Activated CD8-positive, alpha-beta memory T cell treated with anti-CD3 and anti-CD28 coated beads for 4 hours (primary cell): ENCODE data around the gene TMSB4X.
A peak's percentile ranks its signal among the peaks of the same experiment; 100 is the strongest.
"Not testable (repeated sequence)": the region's sequence is repeated elsewhere in the genome, so short reads cannot be mapped to it uniquely, and the experiment has no call there.

Experiments
- DNase-seq, 2 donors: peaks; one replicate each; pipeline ENCODE4 v3.0.0-alpha.2; 2020; ENCODE audit warnings: low read depth in 2 of 2

TMSB4X gene

DNA sequence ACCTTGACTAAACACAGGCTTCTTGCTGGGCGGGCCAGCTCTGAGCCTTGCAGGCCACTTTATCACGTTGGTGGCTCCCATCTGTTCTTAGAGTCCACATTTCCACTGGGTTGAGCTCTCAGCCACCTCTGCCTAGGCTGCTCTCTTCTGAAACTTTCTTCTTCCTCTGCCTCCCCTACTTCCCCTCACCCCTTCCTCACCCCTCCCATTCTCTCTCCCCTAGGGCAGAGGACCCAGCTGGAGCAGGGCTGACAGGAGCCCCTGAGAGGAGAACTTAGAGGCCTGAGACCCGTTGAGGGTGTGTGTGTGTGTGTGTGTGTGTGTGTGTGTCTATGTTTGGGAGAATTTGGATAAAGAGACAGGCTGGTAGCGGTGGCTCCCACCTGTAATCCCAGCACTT lies 19.9 kb upstream of the TMSB4X start:
- no peak for DNase-seq

DNA sequence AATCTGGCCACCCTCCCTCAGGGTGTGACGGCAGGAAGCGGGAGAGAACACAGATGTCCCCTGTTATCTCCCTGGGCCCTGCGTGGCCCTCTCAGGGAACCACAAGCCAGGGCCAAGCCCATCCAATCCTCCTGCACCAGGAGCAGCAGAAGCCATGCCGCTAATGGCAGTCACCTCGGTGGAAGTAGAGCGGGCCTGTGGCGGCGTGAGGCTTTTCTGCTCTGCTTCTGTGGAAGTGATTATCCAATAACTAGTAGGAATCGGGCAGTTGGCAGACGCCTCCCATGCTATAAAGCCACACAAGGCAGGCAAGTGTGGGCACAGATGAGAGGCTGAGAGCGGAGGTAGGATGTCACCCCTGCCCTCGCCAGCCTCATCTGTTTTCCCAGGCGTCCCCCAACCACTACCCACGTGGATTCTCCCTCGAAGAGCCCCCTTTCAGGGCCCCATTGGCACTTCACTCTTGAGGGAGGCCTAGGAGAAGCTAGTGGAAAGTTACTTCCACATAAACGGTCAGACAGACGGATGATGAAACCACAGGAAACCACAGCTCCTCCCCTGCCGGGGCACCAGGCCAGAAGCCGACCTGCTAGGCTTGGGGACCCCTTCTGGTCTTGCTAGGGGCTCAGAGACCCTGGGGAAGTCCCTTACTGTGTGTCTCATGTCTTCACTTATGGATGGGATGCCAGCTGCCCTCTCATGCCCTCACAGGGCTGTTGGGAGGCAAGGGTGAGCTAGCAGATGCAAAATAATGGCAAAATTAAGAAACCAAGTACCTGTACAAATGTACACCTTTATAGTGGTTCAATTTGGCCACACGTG lies 18.8 kb upstream of the TMSB4X start:
- peak in 1 of 2 donors; percentile 57 for DNase-seq

DNA sequence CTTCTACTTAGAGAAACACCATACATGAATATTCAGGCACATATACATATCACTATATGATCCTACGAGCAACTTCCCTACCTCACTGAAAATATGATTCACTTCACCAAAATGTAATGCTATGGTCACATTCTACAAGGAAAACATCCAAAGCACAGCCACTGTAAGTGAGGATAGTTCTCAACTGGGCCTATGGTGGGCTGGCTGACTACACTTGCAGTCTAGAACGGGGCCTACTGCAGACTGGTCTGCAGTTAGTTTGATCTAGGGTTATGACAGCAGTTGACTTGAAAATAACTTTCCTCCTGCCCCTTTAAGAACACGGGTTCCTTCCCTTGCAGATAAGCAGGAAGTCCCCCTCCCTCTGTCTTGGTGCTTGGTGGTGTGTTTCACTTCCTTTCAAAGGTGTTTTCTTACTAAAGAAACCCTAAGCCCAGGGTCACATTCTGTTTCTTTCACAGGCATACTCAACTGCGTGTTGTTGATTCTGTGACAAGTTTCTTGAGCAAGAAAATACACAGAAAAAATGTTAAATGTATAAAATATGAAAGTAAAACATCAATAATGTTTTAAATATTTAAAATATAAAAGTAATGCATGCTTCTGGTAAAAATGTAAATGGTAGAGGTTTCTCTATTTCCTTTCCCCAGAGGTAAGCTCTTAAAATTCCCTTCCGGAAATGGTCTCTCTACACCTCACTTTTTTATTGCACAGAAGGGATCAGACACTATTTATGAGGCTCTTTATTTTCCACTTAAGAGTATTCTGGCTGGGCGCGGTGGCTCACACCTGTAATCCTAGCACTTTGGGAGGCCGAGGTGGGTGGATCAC lies 18.0 kb upstream of the TMSB4X start:
- peak in 1 of 2 donors; percentile 43 for DNase-seq

DNA sequence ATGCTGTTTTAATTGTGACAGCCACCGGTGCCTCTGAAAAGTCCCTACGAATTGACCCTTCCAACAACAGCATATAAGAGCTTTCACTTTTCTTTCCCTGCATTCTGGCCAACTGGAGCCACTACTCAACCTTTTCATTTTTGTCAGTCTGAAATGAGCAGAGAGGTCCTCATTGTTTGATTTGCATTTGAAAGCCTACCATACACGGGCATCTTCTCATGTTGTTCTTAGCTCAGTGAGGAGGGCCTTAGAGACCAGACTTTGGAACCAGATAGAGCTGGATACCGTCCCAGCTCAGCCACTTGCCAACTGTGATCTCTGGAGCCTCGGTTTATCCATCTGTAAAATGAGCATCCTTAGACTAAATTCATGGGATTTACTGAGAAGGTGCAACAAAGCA lies 16.9 kb upstream of the TMSB4X start:
- DNase-seq: no peak

DNA sequence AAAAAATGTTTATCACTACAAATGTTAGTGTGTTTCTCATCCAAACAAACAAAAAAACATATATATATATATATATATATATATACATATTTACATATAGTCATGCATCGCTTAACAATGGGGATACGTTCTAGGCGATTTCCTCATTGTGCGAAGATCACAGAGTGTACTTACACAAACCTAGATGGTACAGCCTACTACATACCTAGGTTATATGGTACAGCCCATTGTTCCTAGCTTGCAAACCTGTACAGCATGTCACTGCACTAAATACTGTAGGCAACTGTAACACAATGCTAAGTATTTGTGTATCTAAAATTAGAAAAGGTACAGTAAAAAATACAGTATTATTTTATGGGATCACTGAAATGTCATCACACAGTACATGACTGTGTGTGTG lies 16.4 kb upstream of the TMSB4X start:
- DNase-seq: no peak

DNA sequence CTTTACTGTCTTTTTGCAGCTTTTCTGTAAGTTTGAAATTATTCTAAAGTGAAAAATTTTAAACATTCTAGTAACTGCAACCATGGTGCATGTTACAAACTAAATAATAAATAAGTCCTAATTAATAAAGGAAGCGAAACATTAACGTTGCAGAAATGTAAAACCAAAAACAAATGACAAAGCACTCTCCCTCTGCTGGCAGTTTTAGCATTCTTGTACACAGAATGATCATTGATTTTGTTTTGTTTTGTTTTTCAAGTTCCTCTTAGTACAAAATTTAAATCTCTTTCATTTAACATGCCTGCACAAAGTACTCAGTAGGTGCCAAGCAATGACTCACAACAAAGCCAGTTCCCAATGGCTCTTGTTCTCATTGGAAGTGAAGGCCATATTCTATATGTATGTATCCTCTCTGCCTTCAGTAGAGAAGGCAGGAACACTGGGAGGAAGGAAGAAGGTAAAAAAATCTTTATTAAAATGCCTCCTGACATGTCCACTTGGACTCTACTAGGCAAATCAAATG lies 13.7 kb upstream of the TMSB4X start:
- no peak for DNase-seq

DNA sequence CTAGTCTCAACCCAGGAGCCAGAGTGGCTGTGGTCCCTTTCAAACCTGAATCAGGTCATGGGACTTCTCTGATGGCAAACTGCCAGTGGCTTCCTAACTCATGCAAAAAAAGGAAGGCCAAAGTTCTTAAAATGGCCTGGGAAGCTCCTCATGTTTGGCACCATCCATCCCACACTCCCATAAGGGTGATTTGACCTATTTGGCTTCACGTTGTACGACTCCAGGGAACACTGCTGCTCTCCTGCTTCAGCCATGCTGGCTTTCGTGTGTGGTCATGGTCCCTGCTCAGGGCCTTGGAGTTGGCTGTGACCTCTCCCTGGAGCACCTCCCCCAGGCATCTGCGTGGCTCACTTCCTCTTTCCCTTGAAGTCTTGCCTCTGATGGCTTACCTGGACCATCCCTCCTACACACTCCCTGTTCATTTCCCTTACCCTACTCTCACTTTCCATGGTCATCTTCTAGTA lies 12.8 kb upstream of the TMSB4X start:
- no peak for DNase-seq

DNA sequence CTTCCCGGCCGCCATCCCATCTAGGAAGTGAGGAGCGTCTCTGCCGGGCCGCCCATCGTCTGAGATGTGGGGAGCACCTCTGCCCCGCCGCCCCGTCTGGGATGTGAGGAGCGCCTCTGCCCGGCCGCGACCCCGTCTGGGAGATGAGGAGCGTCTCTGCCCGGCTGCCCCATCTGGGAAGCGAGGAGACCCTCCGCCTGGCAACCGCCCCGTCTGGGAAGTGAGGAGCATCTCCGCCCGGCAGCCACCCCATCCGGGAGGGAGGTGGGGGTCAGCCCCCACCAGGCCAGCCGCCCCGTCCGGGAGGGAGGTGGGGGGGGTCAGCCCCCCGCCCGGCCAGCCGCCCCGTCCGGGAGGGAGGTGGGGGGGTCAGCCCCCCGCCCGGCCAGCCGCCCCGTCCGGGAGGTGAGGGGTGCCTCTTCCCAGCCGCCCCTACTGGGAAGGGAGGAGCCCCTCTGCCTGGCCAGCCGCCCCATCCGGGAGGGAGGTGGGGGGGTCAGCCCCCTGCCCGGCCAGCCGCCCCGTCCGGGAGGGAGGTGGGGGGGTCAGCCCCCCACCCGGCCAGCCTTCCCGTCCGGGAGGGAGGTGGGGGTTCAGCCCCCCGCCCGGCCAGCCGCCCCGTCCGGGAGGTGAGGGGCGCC lies 11.6 kb upstream of the TMSB4X start:
- not testable (repeated sequence) for DNase-seq

DNA sequence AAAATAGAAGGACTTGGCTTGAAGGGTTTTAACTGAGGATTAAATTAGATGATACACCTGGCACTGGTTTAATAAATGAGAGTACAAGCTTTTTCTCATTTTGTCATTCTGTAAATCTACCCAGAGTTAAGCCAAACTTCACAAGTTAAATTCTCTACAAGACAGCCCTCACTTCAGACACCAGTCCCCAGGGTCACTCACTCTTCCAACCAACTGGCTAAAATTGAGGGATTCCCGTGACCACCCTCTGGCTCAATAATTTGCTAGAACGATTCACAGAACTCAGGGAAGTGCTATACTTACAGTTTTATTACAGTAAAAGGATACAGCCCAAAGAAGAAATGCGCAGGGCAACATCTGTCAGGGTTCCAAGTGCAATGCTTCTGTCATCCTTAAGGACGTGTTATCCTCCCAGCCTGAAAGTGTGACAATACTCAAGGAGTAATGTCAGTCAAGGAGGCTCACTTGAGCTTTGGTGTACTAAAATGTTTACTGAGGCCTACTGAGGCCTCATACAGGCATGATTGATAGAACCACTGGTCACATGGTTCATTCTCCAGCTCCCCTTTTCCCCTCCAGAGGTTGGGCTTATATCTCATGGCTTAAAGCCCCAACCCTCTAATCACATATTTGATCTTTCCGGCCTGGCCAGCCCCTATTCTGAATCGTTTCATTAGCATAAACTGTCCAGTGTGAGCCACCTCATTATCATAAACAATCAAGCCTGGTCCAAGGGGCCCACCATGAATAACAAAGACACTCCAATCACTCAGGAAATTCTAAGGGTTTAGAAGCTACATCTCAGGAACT lies 9.6 kb upstream of the TMSB4X start:
- no peak for DNase-seq

DNA sequence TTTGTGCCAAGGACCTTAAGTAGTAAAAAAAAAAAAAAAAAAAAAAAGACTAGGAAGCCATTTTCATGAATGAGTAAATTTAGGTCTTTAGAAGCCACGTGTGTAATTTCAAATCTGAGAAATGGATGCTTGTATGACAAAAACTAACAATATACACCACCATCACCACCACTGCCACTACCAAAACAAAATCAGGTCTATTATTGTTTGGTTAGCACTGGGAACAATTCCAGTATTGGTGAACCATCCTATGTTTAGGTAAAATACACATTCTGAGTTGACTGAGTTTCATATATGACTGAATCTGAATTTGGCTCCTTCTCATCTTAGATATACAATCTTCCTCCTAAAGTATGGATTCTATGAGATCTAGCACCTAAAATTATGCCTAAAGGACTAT lies 8.8 kb upstream of the TMSB4X start:
- DNase-seq: no peak

DNA sequence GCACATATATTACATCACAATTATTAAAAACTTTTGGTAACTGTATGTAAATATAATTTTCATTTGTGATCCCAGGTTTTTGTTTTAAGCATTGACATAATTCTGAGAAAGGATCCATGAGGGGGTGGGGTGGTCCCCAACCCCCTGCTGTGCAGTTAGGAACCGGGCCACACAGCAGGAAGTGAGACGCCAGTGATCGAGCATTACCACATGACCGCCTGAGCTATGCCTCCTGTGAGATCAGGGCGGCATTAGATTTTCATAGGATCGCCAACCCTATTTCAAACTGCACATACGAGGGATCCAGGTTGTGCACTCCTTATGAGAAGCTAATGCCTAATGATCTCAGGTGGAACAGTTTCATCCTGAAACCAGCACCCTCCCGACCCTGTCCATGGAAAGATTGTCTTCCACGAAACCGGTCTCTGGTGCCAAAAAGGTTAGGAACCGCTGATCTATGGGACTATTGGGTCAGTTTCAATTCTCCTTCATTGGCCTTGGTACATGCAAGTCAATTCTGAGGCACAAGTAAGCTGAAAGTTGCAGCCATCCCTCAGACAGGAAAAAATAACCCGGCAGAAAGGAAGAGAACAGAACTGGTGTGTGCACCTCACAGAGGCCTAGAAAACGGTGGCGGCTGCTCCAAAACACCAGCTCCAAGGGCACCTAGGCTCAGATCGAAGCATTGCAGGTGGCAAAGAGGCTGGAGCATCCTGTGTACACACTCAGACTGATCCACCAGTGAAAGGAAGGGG lies 7.0 kb upstream of the TMSB4X start:
- no peak for DNase-seq

DNA sequence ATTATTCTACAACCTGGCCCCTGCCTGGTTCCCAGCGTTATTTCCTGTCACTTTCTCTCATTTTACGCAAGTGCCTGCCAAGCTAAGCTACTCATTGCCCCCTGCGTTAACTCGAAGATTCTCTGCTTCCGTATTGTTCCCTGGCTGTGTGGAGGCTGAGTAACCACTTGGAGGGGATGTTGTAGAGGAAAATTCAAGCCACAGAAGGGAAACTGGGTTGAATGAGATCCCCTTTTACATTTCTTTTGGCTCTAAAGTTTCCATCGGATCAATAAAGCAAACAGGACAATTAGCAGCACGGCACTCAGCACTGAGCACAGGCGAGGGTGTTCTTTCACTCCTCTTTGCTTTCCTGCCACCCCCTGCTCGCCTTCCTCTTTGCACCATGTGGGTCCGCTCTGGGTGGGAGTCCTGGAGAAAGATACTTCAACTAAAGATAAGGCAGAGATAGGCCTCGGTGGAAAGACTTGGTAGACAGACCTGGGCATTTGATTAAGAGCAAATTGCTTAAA lies 4.2 kb upstream of the TMSB4X start:
- DNase-seq: no peak

DNA sequence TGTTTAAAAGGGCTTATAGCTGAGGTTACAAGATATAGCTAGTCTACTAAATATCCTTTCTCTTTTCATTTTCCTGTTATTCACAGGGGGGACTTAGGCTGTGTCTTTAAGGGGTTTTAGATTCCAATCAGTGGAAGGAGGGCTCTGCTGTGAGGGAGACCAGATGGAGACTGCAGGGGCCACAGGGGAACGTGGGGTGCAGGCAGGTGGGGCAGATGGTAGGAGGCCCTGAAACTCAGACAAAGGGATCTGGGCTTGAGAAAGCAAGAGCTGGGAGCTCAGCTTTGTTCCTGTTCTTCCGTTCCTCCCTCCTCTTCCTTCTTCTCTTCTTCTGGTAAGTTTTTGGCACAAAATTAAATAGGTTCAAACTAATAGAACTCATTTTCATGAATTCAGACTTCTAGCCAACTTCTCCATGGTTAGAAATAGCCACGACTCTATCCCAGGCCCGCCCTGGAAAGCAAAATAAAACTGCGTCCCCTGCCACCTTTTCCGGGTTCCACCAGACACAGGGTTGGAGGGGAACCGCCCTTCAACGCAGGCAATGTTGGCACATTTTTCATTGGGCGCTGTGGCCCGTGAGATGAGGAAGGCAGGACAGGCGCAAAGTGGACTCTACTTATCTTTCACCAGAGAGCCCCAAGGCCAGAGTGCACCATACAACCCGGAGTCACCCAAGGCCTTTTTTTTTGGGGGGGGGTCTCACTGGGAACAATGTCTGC lies 3.5 kb upstream of the TMSB4X start:
- DNase-seq: no peak

DNA sequence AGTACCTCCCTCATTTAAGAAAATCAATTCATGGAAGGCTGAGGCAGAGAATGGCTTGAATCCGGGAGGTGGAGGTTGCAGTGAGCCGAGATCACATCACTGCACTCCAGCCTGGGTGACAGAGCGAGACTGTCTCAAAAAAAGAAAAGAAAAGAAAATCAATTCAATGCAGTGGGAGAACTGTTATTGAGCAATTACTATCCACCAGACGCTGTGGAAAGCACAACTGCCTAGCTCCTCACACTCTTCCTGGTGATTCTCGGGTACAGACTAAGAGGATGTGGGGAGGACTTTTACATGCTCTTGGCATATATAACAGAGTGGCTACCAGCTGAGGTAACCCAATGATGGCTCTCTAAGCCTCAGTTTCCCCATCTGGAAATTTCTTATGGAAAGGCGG lies 2.7 kb upstream of the TMSB4X start:
- no peak for DNase-seq

DNA sequence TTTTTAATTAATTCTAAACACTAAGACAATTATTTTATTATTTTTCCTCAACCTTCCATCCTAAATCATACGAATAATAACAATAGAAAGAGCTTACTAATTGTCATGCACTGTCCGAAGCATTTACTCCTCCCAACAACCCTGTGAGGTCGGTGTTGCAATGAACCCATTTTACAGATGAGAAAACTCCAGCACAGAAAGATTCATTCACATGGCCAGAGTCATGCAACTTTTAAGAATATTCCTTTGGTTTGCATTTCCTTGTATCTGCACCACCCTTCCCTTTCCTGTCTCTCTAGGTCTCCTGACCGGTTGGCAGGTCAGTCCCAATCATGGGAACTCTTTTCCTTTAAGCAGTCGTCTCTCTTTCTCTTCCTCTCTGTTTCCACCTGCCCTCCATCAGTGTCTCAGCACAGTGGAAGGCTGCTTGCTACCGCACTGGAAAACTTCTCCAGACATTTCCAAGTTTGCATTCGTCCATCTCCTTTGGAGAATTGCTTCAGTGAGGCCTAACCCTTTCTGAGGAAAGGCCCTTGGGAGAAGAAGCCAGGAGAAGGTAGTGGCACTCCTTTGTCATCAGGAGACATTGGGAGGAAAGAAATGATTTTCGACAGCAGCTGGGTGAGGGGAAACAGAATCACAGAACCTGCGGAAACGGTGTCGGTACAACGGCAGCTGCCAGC lies 1.9 kb upstream of the TMSB4X start:
- DNase-seq: no peak

DNA sequence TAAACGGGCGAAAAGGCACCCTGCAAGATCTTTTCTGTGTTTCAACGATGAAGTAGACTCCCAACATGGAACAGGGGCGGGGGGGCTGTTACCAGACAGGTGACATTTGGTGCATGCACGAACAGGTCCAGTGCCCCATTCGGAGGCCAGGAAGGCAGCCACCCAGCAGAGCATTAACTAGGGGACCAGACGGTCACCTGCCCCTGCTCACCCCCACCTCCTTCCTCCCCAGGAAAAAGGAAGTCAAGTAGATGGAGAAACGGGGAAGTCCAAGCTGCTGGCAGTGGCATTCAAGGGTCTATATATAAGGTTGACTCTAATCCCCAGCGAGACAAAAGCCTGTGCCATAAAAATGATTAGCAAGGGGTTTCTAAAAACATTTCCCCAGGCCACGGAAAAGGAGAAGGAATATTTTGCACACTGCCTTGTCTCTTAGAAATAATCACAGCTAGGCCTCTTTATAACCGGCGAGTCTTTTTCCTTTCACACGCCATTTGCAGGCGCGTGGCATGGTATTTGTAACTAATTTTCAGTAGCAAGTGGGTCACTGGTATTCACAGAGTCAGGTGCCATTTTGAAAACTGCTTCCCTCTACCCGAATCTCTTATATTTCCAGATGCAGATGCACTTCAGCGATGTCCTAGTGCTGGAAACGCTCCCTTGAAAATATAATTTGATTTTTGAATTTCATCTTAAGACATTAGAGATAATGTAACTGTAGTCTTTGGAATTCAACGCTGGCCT lies 1.2 kb upstream of the TMSB4X start:
- no peak for DNase-seq

DNA sequence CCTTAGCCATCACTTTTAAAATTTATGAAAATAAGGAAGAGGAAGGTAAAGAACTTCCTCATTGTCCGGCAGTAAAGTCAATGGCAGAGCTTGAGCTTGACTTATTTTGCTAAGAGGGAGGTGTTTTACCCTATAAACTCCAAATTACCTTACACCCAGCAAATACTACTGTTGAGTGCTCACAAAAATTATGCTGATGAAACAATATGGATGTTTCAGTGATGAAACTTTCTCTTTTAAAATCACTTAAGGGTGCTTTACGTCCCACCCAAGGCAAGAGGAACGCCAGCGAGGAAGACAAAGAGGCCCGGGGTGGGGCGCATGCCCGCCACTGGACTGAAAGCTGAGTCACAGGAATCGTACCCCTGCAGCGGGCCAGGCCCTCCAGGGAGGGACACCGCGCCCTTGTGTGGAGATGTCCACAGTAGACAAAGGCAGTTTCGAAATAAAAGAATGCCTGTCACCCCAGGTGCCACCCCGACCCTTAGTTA lies 560 bp upstream of the TMSB4X start:
- DNase-seq: no peak

DNA sequence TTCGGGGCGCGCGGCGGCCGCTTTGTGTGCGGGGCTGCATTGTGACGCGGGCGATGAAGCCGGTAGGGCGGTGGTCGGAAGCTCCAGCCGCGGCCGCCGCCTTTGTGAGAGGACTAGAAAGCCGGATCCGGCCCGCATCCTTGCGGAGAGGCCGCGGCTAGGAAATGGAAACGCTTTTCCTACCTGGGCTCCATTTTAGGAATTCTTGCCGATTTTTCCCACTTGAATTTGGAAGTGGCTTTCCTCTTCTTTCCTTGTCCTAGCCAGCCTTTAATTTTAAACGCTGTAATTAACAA lies 708 bp downstream of the TMSB4X start:
- no peak for DNase-seq
